ENCODE results near the gene DIDO1. TPM values are rescaled to one million over a fixed set of nuclear protein-coding genes. Genes with fewer than 3 reads are reported as not detected.

DIDO1 gene
- total RNA-seq, 2 experiments from 2014 or later, result 65.1 to 70.6 TPM

- peaks cover 76% of the 10 kb centered on the region for H3K36me3 ChIP-seq (ENCODE audit: insufficient read depth, low read length)
- CTCF ChIA-PET (ENCODE audit: unreplicated experiment), result no interaction called here
- peaks cover 42% of the 10 kb centered on the region for H3K79me2 ChIP-seq (ENCODE audit: insufficient read depth, low read depth, low read length)
- intact Hi-C loops (cut with micrococcal nuclease; ENCODE audit: unreplicated experiment), result no loop called here
- peaks cover 16% of the 10 kb centered on the region for H4K20me1 ChIP-seq (ENCODE audit: insufficient read depth, low read length)
- H3K27ac ChIP-seq (ENCODE audit: low read depth, low read length, poor library complexity, severe bottlenecking), result no peak overlapping the region
- no peaks in the 10 kb centered on the region for H3K9me3 ChIP-seq (ENCODE audit: low read length)
- no peaks in the 10 kb centered on the region for H3K9me2 ChIP-seq (ENCODE audit: insufficient read depth, low read length)
- BruUV-seq (replicated peaks), result no TSS peak
- no peak overlapping the region for H2AFZ ChIP-seq (ENCODE audit: low read length)
- H3K4me2 ChIP-seq (ENCODE audit: low read length), result no peak overlapping the region
- no peak for DNase-seq (ENCODE audit: low spot score)
- peaks cover 13% of the 10 kb centered on the region for H3K4me1 ChIP-seq (ENCODE audit: insufficient read depth, low read length, poor library complexity, severe bottlenecking)
- POLR2A ChIA-PET, result no interaction called here
- TF ChIP-seq CTCF (conservative IDR thresholded peaks at IDR 0.05; ENCODE audit: low read length) (no peak), EZH2phosphoT487 (IDR thresholded peaks at IDR 0.05; ENCODE audit: borderline replicate concordance, low read depth, low read length) (no peak)
- H3K4me3 ChIP-seq (ENCODE audit: low read depth, low read length, poor library complexity, severe bottlenecking), result no peak overlapping the region
Observed at GRCh38 chr20:62942456-62942855, 16.2 kb upstream of the DIDO1 start.

GRCh38 chr20:62941792-62942191 is 15.5 kb upstream of the DIDO1 start:
- Histone ChIP-seq H3K4me1 (ENCODE audit: insufficient read depth, low read length, poor library complexity, severe bottlenecking) (peaks cover 13% of the 10 kb centered on the region), H3K9me3 (ENCODE audit: low read length) (no peaks in the 10 kb centered on the region), H3K36me3 (ENCODE audit: insufficient read depth, low read length) (peaks cover 69% of the 10 kb centered on the region), H3K9me2 (ENCODE audit: insufficient read depth, low read length) (no peaks in the 10 kb centered on the region), H2AFZ (ENCODE audit: low read length) (no peak overlapping the region), H3K4me3 (ENCODE audit: low read depth, low read length, poor library complexity, severe bottlenecking) (no peak overlapping the region), H4K20me1 (ENCODE audit: insufficient read depth, low read length) (peaks cover 16% of the 10 kb centered on the region), H3K79me2 (ENCODE audit: insufficient read depth, low read depth, low read length) (peaks cover 48% of the 10 kb centered on the region), H3K4me2 (ENCODE audit: low read length) (no peak overlapping the region), H3K27ac (ENCODE audit: low read depth, low read length, poor library complexity, severe bottlenecking) (no peak overlapping the region)
- no peak for DNase-seq (ENCODE audit: low spot score)
- no TSS peak for BruUV-seq (replicated peaks)
- CTCF ChIA-PET (ENCODE audit: unreplicated experiment), result no interaction called here
- TF ChIP-seq CTCF (conservative IDR thresholded peaks at IDR 0.05; ENCODE audit: low read length) (no peak), EZH2phosphoT487 (IDR thresholded peaks at IDR 0.05; ENCODE audit: borderline replicate concordance, low read depth, low read length) (no peak)
- POLR2A ChIA-PET, result no interaction called here
- intact Hi-C loops (cut with micrococcal nuclease; ENCODE audit: unreplicated experiment), result no loop called here

GRCh38 chr20:62940875-62941274 is 14.6 kb upstream of the DIDO1 start:
- Histone ChIP-seq H3K9me3 (ENCODE audit: low read length) (no peaks in the 10 kb centered on the region), H3K27ac (ENCODE audit: low read depth, low read length, poor library complexity, severe bottlenecking) (no peak overlapping the region), H2AFZ (ENCODE audit: low read length) (no peak overlapping the region), H3K4me3 (ENCODE audit: low read depth, low read length, poor library complexity, severe bottlenecking) (no peak overlapping the region), H3K4me2 (ENCODE audit: low read length) (no peak overlapping the region), H3K36me3 (ENCODE audit: insufficient read depth, low read length) (peaks cover 64% of the 10 kb centered on the region), H4K20me1 (ENCODE audit: insufficient read depth, low read length) (peaks cover 16% of the 10 kb centered on the region), H3K4me1 (ENCODE audit: insufficient read depth, low read length, poor library complexity, severe bottlenecking) (peaks cover 22% of the 10 kb centered on the region), H3K9me2 (ENCODE audit: insufficient read depth, low read length) (no peaks in the 10 kb centered on the region), H3K79me2 (ENCODE audit: insufficient read depth, low read depth, low read length) (peaks cover 57% of the 10 kb centered on the region)
- no TSS peak for BruUV-seq (replicated peaks)
- intact Hi-C loops (cut with micrococcal nuclease; ENCODE audit: unreplicated experiment), result no loop called here
- DNase-seq (ENCODE audit: low spot score), result no peak
- POLR2A ChIA-PET, result no interaction called here
- TF ChIP-seq EZH2phosphoT487 (IDR thresholded peaks at IDR 0.05; ENCODE audit: borderline replicate concordance, low read depth, low read length) (no peak), CTCF (conservative IDR thresholded peaks at IDR 0.05; ENCODE audit: low read length) (no peak)
- CTCF ChIA-PET (ENCODE audit: unreplicated experiment), result no interaction called here
